ENCODE results near the gene MLF1. TPM values are rescaled to one million over a fixed set of nuclear protein-coding genes. Genes with fewer than 3 reads are reported as not detected.
A peak's percentile ranks its signal among the peaks of the same experiment; 100 is the strongest.

The MLF1 gene
- 45.5 and 55.9 TPM in 2 replicates for polyA plus RNA-seq
- polyA minus RNA-seq = 28.2 and 35.1 TPM in 2 replicates

GRCh38 chr3:158570999-158571702 is at the start of gene MLF1:
TSS of gene MLF1 (plus strand) at chr3:158571194. CDS start at chr3:158571301, 107 bp downstream.
- H3K4me3 ChIP-seq (ENCODE audit: low read length) = peak within 1 kb of the TSS; percentile 79
- H3K79me2 ChIP-seq (replicated peaks; ENCODE audit: insufficient read depth, low read length) = no peaks in the 10 kb centered on the region
- no peaks in the 10 kb centered on the region for H3F3A ChIP-seq (ENCODE audit: insufficient read depth, low read length, poor library complexity, severe bottlenecking)
- H3K9me2 ChIP-seq (ENCODE audit: insufficient read depth, low read length) = no peaks in the 10 kb centered on the region
- no peaks in the 10 kb centered on the region for H3K36me3 ChIP-seq (ENCODE audit: insufficient read depth, low read length)
- H3K4me2 ChIP-seq (ENCODE audit: low read length) = peak within 1 kb of the TSS; percentile 80
- peak within 1 kb of the TSS; percentile 84 for H2AFZ ChIP-seq (ENCODE audit: low read depth, low read length)
- no peaks in the 10 kb centered on the region for H3K9me3 ChIP-seq (ENCODE audit: low read length)
- TF ChIP-seq RAD21 (conservative IDR thresholded peaks at IDR 0.05) (peak; percentile 47), EP300 (conservative IDR thresholded peaks at IDR 0.05; ENCODE audit: poor library complexity, severe bottlenecking) (peak; percentile 85), SMC3 (conservative IDR thresholded peaks at IDR 0.05; ENCODE audit: poor library complexity) (peak; percentile 53), MXI1 (conservative IDR thresholded peaks at IDR 0.05; ENCODE audit: poor library complexity, severe bottlenecking) (peak; percentile 74), REST (IDR thresholded peaks at IDR 0.05; ENCODE audit: borderline replicate concordance) (peak; percentile 39), POLR2AphosphoS5 (IDR thresholded peaks at IDR 0.05) (peak; percentile 94), CTCF (IDR thresholded peaks at IDR 0.05; ENCODE audit: poor library complexity, severe bottlenecking) (peak; percentile 21), EZH2 (IDR thresholded peaks at IDR 0.05; ENCODE audit: borderline replicate concordance, insufficient read depth, low read length, poor library complexity, severe bottlenecking) (no peak), TAF1 (IDR thresholded peaks at IDR 0.05; ENCODE audit: low read depth) (peak; percentile 73)
- H3K9ac ChIP-seq (ENCODE audit: low read length) = peak within 1 kb of the TSS; percentile 74
- no peaks in the 10 kb centered on the region for H3K27me3 ChIP-seq (ENCODE audit: insufficient read depth, low read depth, low read length)
- H3K27ac ChIP-seq (ENCODE audit: low read length) = peak within 1 kb of the TSS; percentile 67
- no peaks in the 10 kb centered on the region for H4K20me1 ChIP-seq (ENCODE audit: insufficient read depth)

- Histone ChIP-seq H4K20me1 (ENCODE audit: insufficient read depth) (no peaks in the 10 kb centered on the region), H2AFZ (ENCODE audit: low read depth, low read length) (no peak overlapping the region), H3K9ac (ENCODE audit: low read length) (no peak overlapping the region), H3K4me3 (ENCODE audit: low read length) (no peak overlapping the region), H3K27ac (ENCODE audit: low read length) (no peak overlapping the region), H3K79me2 (replicated peaks; ENCODE audit: insufficient read depth, low read length) (no peaks in the 10 kb centered on the region), H3K9me2 (ENCODE audit: insufficient read depth, low read length) (no peaks in the 10 kb centered on the region), H3K4me2 (ENCODE audit: low read length) (no peak overlapping the region), H3K36me3 (ENCODE audit: insufficient read depth, low read length) (no peaks in the 10 kb centered on the region), H3K27me3 (ENCODE audit: insufficient read depth, low read depth, low read length) (no peaks in the 10 kb centered on the region), H3K9me3 (ENCODE audit: low read length) (no peaks in the 10 kb centered on the region), H3F3A (ENCODE audit: insufficient read depth, low read length, poor library complexity, severe bottlenecking) (no peaks in the 10 kb centered on the region)
- TF ChIP-seq RAD21 (conservative IDR thresholded peaks at IDR 0.05) = no peak
- TF ChIP-seq MXI1 (conservative IDR thresholded peaks at IDR 0.05; ENCODE audit: poor library complexity, severe bottlenecking) = no peak
- no peak for TF ChIP-seq POLR2AphosphoS5 (IDR thresholded peaks at IDR 0.05)
- TF ChIP-seq CTCF (IDR thresholded peaks at IDR 0.05; ENCODE audit: poor library complexity, severe bottlenecking) = no peak
- TF ChIP-seq EZH2 (IDR thresholded peaks at IDR 0.05; ENCODE audit: borderline replicate concordance, insufficient read depth, low read length, poor library complexity, severe bottlenecking) = no peak
- TF ChIP-seq SMC3 (conservative IDR thresholded peaks at IDR 0.05; ENCODE audit: poor library complexity) = no peak
- no peak for TF ChIP-seq TAF1 (IDR thresholded peaks at IDR 0.05; ENCODE audit: low read depth)
- TF ChIP-seq EP300 (conservative IDR thresholded peaks at IDR 0.05; ENCODE audit: poor library complexity, severe bottlenecking) = no peak
These were observed 48.5 kb upstream of the MLF1 start for GRCh38 chr3:158522221-158523136.
